ENCODE data around the gene GRID2IP.

GRID2IP gene

GRCh38 chr7:6520163-6520981 lies 30.9 kb downstream of the GRID2IP start:
- Histone ChIP-seq H3K27ac (ENCODE audit: poor library complexity, severe bottlenecking) (no peak overlapping the region), H3K4me3 (ENCODE audit: severe bottlenecking) (no peak overlapping the region), H3K9me3 (ENCODE audit: severe bottlenecking) (no peaks in the 10 kb centered on the region), H3K4me1 (ENCODE audit: insufficient read depth, poor library complexity, severe bottlenecking) (no peaks in the 10 kb centered on the region), H3K27me3 (ENCODE audit: insufficient read depth, poor library complexity, severe bottlenecking) (no peaks in the 10 kb centered on the region), H3K36me3 (ENCODE audit: low read depth) (no peaks in the 10 kb centered on the region)
- no peak for DNase-seq (ENCODE audit: low spot score)
- ATAC-seq (ENCODE audit: low read depth): no peak
- TF ChIP-seq CTCF (IDR thresholded peaks at IDR 0.05; ENCODE audit: poor library complexity, severe bottlenecking): no peak

GRCh38 chr7:6516387-6516983 lies 34.8 kb downstream of the GRID2IP start:
- Histone ChIP-seq H3K4me1 (ENCODE audit: insufficient read depth, poor library complexity, severe bottlenecking) (no peaks in the 10 kb centered on the region), H3K4me3 (ENCODE audit: severe bottlenecking) (no peak overlapping the region), H3K9me3 (ENCODE audit: severe bottlenecking) (no peaks in the 10 kb centered on the region), H3K27ac (ENCODE audit: poor library complexity, severe bottlenecking) (no peak overlapping the region), H3K27me3 (ENCODE audit: insufficient read depth, poor library complexity, severe bottlenecking) (no peaks in the 10 kb centered on the region), H3K36me3 (ENCODE audit: low read depth) (no peaks in the 10 kb centered on the region)
- ATAC-seq (ENCODE audit: low read depth): peak; percentile 92
- no peak for DNase-seq (ENCODE audit: low spot score)
- TF ChIP-seq CTCF (IDR thresholded peaks at IDR 0.05; ENCODE audit: poor library complexity, severe bottlenecking): peak; percentile 88

GRCh38 chr7:6513541-6513940 lies 37.7 kb downstream of the GRID2IP start:
- no peaks in the 10 kb centered on the region for H3K27me3 ChIP-seq (ENCODE audit: insufficient read depth, poor library complexity, severe bottlenecking)
- DNase-seq (ENCODE audit: low spot score) (no peak), ATAC-seq (ENCODE audit: low read depth) (no peak)
- H3K4me3 ChIP-seq (ENCODE audit: severe bottlenecking): no peak overlapping the region
- no peak overlapping the region for H3K27ac ChIP-seq (ENCODE audit: poor library complexity, severe bottlenecking)
- no peaks in the 10 kb centered on the region for H3K9me3 ChIP-seq (ENCODE audit: severe bottlenecking)
- H3K4me1 ChIP-seq (ENCODE audit: insufficient read depth, poor library complexity, severe bottlenecking): no peaks in the 10 kb centered on the region
- TF ChIP-seq CTCF (IDR thresholded peaks at IDR 0.05; ENCODE audit: poor library complexity, severe bottlenecking): no peak
- no peaks in the 10 kb centered on the region for H3K36me3 ChIP-seq (ENCODE audit: low read depth)

- Histone ChIP-seq H3K36me3 (ENCODE audit: low read depth) (no peaks in the 10 kb centered on the region), H3K27me3 (ENCODE audit: insufficient read depth, poor library complexity, severe bottlenecking) (no peaks in the 10 kb centered on the region), H3K27ac (ENCODE audit: poor library complexity, severe bottlenecking) (no peak overlapping the region), H3K4me3 (ENCODE audit: severe bottlenecking) (no peak overlapping the region), H3K9me3 (ENCODE audit: severe bottlenecking) (no peaks in the 10 kb centered on the region), H3K4me1 (ENCODE audit: insufficient read depth, poor library complexity, severe bottlenecking) (no peaks in the 10 kb centered on the region)
- no peak for ATAC-seq (ENCODE audit: low read depth)
- no peak for DNase-seq (ENCODE audit: low spot score)
- TF ChIP-seq CTCF (IDR thresholded peaks at IDR 0.05; ENCODE audit: poor library complexity, severe bottlenecking): no peak
Measured at GRCh38 chr7:6512892-6513291, 38.4 kb downstream of the GRID2IP start.

Measured in RWPE2 (cell line).